ENCODE data around the gene UXS1.

The UXS1 gene

DNA sequence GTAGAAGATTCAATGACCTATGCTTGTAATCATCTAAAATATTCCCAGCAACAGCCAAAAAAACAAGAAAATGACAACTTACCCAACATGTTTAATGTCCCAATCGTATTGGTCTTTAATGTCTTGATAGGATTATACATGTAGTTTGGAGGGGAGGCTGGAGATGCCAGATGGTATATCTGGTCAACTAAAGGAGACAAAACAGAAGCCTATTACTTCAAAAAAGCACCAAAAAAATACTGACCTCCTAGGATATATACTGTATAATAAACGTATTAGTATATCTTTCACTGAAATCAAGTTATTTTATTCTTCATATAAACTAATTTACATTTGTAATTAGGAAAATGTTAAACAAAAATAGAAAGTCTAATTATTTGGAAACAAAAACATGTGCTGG lies 64.5 kb downstream of the UXS1 start:
- DNase-seq (ENCODE audit: low spot score), result no peak

DNA sequence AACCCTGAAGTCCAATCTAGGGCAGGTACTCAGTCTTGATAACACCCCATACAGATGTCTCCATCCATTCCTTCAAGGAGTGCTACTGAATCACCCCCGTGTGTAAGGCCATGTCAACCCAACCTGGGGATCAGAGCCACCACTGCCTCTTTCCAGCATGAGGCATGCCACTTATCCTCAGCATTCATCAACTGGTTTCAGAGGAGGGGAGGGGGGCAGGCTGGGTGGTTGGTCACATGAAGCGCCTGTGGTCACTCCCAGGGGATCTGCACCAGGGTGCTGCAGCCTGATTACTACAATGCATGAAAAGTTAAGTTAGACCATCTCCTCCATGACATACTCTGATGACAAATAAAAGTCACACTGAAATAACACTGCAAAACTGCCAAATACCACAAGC lies 65.0 kb downstream of the UXS1 start:
- DNase-seq (ENCODE audit: low spot score), result no peak

DNA sequence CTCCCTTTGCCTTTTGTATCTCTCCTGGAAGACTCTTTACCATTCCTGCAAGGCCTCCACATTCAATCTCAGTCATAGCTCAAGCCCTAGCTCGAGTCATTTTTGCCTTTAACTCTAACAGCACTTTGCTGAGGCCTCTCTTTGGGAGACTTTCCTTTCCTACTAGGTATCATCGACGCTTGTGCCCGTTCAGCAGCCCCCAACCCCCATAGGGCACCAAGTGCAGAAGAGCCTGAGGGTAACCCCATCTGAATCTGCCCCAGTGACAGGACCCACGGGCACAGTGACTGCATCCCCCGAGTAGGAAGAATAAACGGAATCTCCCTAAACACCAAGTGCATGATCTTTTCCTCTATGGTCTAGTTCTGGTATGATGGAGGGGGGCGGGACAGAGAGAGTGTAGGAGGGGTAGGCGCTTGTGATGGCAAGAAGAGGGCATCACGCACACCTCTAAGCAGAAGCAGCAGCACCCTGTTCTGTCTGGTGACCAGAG lies 66.3 kb downstream of the UXS1 start:
- DNase-seq (ENCODE audit: low spot score), result no peak

DNA sequence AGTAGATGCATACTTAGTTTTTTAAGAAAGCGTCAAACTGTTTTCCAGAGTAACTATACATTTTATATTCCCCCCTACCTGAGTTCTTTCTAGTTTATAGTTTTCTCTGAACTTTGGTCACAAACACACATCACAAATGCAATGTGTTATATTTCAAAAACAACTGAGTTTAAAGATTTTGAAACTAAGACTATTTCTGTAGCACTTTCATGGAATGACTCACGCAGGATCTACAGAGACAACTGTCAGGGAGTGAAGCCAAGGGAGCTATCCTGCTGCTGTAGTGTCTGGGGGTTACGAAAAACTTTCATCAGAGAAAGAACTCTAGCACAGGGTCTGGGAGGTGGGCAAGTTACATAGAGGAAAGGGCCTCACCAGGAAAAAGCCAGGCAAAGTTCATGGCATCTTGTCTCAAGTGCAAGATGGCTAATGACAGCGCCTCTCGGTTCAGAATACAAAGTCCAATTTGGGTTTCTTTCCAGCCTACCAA lies 66.8 kb downstream of the UXS1 start:
- no peak for DNase-seq (ENCODE audit: low spot score)

DNA sequence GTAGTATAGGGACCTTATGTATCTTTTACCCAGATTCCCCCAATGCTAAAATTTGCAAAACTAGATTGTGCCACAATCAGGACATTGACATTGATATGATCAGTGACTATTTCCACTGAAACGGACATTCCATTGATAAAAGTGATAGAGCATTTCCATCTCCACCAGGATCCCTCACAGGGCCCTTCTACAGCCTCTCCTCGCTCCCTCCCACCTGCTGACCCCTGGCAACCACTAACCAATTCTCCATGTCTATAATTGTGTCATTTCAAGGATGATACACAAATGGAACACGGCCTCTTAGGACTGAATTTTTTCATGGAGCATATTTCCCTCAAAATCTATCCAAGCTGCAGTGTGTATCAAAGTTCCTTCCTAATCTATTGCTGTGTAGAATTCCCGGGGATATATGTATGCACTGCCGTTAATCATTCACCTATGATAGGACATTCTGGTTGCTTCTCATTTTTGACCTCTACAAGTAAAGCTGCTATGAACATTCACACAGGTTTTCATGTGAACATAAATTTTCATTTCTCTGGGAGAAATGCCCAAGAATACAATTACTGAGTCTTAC lies 67.3 kb downstream of the UXS1 start:
- no peak for DNase-seq (ENCODE audit: low spot score)

DNA sequence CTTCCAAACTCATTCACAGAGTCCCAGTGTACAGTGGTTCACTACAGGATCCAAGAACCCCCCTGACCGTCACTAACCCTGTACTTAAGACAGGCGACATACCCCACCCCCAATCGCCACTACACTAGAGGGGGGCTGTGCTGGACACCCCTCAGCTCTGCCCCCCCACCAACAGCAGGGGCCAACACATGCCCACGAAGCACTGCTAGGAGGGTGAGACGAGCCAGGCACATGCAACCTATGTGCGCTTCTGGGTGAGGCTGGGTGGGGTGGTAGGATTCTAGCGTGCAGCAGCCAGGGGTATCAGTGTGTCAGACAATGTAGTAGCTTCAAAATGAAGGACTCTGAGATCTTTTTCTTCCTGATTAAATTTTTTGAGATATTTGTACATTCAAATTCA lies 67.8 kb downstream of the UXS1 start:
- DNase-seq (ENCODE audit: low spot score), result no peak

DNA sequence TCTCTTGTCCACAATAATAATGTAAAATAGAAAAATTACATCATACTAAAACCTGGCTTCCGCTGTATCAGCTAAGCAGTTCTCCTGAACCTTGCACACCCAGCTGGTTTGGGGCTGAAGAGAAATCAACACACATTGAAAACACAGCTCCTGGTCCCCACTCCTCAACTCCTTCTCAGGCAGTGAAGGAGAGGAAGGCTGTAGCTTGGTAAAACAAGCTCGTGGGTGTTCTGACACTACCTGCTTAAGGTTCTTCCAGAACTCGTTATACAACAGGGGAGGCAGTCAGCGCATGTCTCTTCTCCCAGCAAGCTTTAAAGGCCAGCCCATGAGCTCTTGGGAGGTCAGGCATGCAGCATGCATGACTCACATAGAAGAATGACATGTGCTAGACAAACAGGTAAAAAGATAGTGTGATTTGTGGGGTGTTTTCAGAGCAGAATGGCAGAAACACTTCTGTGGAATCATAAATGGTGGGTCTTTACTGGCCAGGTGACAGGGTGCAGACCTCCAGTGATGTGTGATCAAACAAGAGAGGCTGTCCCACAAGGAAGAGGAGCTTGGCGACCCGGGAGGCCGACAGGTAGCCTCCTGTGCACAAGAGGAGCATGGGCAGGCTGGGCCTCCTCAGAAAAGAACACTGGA lies 69.1 kb downstream of the UXS1 start:
- no peak for DNase-seq (ENCODE audit: low spot score)

DNA sequence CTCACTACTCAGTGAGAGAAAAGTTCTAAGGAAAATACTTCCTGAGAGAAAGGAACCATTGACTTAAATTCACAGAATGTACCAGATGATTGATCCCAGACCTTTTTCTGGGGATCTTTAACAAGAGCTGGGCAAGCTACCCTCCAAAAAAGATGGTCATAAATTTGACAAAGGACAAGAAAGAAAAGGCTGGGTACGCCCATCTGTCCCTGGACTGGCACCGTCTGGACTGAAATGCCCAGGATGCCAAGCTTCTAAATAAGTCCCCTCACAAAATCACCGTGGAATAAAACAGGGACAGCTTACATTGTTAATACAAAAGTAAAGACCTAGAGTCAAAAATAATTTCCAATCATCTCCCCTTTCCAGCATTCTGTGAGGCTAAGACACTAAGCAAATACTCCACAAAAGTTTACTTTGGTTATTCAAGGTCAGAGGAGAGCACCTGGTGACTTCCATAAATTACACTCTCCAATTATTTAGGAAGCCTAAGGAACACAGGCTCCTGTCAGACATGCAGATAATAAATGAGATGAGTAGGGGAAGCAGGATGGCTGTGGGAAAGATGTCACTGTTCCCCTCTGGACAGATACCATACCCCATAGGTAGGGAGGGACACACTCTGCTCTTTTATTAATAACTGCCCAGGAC lies 69.9 kb downstream of the UXS1 start:
- no peak for DNase-seq (ENCODE audit: low spot score)

DNA sequence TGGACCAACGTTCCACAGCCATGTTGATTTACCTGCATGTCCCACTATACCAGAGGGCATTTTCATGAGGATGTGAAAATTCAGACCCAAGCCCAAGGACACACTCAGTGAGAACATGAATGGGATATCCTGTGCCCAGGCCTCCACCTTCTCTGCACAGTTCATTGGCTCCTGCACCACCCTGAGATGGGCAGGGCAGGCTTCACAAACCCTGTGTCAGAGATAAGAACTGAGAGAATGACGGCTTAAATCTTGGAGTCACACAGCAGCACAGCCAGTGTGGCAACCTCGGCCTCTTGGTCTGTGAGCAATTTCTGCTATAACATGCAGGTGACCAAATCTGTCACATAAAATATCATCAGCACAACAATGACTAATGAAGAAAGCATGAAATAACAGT lies 71.9 kb downstream of the UXS1 start:
- DNase-seq (ENCODE audit: low spot score), result no peak

DNA sequence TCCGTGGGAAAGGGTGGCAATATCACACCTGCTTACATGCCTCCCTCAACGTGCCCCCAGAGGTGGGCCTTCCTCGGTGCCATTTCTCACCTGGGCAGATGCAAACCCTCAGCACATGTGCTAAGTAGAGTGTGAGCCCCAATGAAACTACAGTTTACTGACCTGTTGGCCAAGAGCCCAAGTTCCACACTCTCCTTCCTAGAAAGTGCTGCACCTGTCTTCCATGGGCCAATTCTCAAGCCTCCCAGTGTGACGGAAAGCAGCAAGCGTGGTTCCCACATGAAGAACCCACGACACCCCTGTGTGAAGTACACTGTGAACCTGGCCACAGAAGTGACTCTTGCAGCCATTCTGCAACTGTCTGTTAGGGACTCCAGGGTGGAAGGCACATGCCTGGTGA lies 73.7 kb downstream of the UXS1 start:
- DNase-seq (ENCODE audit: low spot score), result no peak

DNA sequence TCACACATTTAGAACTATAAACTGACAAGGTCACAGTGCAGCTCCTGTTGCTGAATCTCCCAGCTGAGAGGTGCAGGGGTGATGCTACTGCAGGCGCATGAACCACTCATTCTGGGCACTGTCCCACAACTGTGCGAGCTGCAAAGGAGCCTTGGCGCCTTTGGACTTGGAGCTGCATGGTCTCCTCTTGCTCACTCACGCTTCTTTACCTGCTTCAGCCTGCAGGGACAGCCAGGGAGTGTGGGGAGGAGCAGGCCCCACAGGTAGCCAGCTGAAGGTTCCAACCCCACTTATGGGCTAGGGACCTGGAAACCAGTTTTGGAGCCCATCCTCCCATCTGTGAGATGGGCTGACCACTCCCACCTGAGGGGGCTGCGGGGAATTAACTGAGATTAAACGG lies 75.0 kb downstream of the UXS1 start:
- no peak for DNase-seq (ENCODE audit: low spot score)

DNA sequence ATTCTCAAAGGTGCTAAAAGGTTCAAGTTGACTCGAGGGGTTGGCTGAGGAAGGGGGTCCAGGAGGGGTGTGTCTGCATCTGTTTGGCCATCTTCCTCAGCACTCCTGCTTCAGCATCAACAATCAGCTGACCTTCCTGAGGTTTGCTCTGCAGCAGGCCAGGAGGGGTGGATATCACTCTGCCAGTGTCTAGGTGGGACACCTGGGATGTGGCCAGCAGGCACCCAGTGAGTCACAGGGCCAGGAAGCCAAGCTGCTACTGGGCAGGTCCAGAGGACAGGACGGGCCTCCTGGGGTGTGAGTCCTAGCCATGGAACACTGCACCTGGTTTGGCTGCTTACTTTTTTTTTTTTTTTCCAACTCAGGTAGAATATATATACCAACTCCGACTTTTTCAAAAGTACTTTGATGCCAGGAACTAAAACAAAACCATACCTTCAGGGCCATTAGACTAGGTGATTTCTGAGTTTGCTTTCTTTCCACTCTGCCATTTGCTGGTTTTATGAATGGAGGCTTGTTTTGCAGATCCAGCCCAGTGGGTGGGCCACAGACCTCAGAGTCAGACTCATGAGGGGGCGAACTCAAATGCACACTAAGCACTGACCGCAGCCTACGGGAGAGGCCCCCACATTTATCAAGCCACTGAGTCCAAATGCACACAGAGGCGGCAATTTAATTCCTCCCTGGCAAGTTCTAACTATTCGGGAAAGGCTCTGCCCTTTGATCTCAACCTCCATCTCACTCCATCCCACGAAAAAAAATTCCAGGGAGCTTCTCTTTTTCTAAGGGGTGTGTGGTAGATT lies 76.0 kb downstream of the UXS1 start:
- DNase-seq (ENCODE audit: low spot score), result no peak

DNA sequence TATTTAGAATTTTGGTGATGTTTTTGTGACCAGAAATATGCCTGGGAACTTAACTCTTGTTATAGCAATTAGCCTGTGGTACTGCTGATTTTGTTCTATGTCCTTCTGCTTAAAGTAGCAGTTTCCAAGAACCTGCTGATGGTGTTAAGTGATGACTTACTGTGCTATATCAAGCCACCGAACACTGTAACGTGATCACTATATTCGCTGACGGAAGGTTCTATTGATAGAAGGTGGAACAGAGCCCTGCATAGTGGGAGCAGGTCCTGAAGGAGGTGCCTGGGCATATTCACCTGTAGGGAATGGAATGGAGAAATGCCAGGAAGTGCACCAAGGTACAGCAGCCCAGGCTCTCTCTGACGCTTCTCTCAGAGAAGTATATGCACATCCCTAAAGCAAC lies 76.8 kb downstream of the UXS1 start:
- DNase-seq (ENCODE audit: low spot score), result no peak

DNA sequence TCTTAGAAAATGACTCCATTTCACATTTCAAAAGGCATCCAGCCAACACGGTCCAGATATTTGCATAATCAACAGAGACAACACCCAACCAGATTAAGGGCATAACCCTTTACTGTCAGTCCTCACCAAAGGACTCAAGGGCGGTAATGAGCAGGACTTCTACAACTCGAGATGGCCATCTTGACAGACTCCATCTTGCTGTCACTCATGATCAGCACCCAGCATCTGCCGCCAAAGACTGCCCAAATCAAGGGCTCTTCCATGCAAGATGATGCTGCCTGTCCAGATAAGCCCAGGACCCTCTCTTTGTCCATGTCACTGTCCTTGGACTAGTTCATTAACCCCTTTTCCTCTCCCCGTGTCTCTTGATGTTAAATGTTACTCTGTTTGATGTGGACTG lies 77.9 kb downstream of the UXS1 start:
- no peak for DNase-seq (ENCODE audit: low spot score)

DNA sequence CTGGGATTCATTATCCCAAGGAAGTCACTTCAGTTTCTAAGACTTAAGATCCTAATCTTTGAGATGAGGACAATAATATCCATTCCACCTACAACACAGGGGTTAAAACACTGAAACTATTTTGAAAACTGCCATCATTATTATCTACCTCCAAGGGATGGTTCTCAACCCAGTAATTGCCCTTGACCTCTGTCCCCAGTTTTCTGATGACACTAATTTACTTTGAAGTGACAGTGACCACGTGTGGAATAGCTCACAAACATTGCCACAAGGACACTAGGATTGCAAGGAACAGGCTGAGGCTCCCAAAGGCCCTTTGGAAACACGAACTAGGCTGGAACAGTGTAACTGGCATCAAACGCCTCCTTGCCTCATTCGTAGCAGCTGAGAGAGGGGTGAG lies 78.4 kb downstream of the UXS1 start:
- DNase-seq (ENCODE audit: low spot score), result no peak

DNA sequence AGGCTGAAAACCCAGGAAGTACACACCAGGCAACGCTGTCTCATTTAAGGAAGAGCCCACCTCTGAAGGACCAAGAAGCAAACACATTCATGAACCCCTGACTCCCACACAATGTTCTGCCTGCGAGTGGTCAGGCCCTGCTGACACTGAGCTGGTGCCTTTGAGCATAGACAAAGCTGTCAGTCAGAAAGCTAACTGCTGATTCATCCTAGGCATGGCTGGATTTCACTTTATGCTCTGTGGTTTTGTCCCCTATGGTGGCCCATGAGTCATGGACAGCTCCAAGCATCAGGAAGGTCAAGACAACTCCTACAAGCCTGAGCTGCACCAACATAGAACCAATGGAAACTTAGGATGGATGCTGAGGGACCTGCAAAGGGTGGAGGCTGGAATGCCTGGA lies 78.9 kb downstream of the UXS1 start:
- no peak for DNase-seq (ENCODE audit: low spot score)

DNA sequence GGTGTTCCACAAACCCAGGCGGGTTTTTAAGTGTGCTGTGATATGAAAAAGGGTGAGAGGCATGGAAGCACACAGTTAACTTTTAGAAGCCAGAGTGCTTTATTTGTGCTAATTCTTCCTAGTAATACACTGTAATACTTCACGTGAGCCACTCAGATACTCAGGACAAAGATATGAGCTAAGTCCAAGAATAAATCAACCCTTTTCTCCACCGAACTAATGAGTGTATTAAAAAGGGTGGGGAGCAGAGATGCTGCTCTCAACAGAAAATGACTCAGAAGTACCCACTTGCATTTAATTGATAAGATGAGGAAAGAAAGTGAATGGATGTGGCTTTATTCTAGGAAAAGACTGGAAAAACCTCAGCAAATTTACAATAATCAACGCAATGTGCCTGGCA lies 79.9 kb downstream of the UXS1 start:
- DNase-seq (ENCODE audit: low spot score), result no peak

DNA sequence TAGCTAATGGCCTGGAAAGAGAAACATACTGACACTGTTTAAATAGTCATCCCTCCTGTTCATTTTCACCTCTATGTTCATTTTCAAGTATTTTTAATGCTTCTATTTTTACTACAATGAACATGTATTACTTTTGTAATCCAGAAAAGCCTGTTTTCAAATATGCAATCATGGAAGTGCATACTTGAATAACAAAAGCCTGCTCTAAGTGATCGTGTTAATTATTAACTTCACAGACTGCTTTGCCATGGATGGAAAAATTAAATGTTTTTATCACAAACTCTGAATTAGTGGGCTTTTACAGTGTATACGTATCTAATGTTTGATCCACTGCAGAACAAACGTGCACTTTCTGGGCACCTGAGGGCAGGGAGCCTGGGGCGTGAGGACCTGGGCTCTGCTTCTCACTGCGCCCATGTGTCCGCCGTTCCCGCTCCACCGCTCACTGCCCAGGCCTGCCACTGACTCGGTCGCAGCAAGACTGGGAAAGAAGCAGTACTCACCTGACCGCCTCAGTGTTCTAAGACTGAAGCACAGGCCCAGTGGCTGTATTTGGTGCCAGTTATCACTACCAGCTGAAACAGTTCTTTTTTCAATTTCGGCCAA lies 80.6 kb downstream of the UXS1 start:
- no peak for DNase-seq (ENCODE audit: low spot score)

DNA sequence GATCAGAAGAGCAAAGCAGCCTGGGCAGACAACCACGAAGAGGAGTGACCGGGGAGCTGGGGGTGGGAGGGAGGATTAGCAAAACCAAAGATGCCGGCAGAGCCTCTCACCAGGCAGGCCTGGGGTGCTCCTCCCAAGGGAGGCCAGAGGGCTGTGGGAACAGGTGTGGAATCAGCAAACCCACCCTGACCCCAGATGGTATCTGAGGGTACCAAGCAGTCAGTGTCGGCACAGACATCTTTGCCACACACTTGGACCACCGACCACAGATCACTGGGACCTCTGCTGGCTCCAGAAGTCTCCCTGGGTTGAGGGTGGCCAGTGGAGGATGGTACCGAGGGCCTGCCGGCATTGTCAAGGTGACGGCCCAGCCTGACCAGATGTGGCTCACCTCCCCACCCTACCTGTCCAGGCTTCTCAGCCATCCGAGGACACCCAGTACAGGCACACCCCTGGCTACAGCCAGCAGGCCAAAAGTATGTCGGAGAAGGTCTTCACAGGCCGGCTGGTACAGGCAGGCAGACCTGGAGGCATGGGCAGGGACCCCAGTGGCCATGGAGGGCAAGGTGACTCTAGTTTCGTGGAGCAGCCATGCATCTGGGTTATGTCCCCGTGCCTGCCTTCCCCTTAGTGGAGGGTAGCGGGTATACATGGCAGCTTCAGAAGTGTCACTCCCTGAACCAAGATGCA lies 82.1 kb downstream of the UXS1 start:
- DNase-seq (ENCODE audit: low spot score), result no peak

DNA sequence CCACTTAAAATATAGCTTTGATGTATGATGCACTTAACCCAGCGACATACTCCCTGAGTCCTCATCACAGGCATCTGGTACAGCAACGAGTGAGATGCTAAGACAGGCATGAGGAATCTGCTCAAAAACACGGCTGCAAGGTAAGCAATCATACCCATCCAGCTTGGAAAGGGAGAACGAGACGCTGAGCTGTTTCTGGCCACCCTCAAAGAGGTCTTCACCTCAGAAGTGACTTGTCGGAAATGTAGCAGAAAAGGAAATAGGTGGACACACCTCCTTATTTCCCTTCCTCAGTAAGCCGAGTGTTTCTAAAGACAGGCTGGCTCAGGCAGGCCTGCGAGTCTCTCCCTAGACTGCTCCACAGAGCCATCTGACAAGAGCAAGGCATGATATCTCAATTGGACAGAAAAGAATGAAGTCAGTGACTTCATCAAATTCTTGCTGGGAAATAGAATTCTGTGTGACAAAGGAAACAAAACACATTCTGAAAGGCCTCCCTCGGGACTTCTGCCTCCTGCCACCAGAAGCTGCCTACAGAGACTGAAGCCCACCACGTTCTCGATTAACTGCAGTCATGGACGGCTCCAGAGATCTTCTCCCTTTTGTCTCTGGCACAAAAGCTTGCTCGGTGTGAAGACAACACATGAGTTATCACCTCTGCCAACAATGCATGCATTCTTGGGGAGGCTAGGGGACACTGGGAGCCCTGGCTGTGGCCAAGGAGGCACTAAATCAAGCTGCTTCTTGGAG lies 84.3 kb downstream of the UXS1 start:
- DNase-seq (ENCODE audit: low spot score), result no peak

DNA sequence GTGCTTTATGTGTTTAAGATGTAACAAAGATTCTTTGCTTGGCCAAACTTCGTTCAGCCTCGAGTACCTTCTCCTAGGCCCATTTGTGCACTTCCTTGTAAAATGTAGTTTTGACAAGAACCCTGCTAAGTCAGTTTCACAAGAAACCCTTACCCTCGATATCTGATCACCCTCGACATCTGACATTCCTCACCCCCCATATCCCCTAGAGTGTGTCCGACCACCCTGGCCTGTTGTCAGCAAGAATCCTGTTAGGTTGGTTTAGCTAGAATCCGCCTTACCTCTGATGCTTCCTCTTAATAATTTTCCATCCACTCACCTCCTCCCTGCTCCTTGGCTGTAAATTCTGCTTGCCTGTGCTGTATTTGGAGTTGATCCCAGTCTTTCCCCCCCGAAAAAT lies 85.3 kb downstream of the UXS1 start:
- no peak for DNase-seq (ENCODE audit: low spot score)
